Raji (cell line): Measurements from ENCODE around the gene TMEM63A.
A peak's percentile ranks its signal among the peaks of the same experiment; 100 is the strongest.

Experiments
- POLR2A ChIP-seq: IDR thresholded peaks from 2 replicates; pipeline ENCODE4 v1.6.1; 2011; ENCODE audit warnings: low read depth, low read length, control low read depth; ENCODE audit not compliant: insufficient read depth

Gene TMEM63A

GRCh38 chr1:225881959-225882693 is at the start of gene TMEM63A:
Gene TMEM63A (minus strand): TSS chr1:225882380. CDS start chr1:225877580, 4,800 bp downstream.
- peak; percentile 67 for TF ChIP-seq POLR2A

DNA sequence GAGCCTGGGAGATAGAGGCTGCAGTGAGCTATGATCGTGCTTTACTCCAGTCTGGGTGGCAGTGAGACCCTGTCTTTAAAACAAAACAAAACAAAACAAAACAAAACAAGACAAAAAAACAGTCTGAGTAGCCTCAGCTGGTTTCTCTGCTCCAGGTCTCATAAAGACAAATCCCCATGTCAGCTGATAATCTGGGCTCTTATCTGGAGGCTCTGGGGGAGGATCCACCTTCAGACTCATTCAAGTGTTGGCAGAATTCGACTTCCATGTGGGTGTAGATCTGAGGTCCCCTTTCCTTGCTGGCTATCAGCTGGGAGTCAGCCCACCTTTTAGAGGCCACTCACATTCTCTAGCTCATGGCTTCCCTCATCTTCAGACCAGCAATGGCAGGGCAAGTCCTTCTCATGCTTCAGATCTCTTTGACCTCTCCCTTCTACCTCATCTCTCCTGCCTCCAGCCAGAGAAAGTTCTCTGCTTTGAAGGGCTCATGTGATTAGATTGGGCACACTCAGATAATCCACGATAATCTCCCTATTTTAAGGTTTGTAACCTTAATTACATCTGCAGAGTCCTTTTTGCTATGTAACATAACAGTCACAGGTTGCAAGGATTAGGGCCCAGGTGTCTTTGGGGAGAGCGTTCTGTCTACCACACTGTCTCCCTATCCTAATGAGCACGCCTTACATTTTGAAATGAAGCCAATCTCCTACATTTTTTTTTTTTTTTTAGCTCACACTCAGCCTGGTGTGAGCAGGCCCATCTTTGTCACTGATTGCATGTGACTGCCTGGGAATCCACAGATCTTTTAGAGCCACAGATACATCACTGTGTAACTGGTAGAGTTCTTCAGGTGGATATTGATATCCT is 49.3 kb upstream of the TMEM63A start:
- no peak for TF ChIP-seq POLR2A

- no peak for TF ChIP-seq POLR2A
Measured at GRCh38 chr1:225930566-225930965, 48.4 kb upstream of the TMEM63A start.

DNA sequence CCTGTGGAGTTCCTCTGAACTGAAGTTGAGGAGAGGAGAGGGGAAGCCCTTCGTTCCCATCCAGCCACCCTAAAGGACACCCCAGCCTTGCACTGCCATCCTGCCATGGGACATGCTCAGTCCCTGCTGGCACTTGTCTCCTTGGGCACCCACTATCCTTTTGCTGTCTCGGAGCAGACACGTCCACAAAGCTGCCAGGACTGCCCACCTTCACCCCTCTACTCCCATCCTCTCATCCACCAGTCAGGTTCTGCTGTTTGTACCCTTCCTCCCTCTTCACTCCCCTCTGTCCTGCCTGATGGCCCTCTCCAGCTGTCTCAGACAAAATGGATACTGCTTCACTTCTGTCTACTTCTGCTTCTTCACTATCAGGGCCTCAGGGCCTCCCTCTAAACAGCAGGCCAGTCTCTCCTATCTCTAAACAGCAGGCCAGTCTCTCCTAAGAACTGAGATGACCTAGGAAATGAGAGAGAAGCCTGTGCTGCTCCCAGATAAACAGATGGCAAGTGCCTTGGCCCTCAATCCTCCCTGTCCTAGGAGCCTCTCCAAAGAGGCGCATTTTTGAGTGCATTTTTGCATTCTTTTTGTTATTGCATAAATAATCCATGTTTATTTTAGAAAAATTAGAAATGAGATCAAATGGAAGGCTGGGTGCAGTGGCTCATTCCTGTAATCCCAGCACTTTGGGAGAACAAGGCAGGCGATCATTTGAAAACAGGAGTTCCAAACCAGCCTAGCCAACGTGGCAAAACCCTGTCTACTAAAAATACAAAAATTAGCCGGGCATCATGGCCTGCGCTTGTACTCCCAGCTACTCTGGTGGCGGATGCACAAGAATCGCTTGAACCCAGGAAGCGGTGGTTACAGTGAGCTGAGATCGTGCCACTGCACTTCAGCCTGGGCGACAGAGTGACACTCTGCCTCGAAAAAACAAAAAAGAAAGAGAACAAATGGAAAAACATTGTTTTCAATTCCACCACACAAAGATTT is 46.3 kb upstream of the TMEM63A start:
- TF ChIP-seq POLR2A, result no peak

- no peak for TF ChIP-seq POLR2A
Measured at GRCh38 chr1:225926551-225927113, 44.5 kb upstream of the TMEM63A start.

DNA sequence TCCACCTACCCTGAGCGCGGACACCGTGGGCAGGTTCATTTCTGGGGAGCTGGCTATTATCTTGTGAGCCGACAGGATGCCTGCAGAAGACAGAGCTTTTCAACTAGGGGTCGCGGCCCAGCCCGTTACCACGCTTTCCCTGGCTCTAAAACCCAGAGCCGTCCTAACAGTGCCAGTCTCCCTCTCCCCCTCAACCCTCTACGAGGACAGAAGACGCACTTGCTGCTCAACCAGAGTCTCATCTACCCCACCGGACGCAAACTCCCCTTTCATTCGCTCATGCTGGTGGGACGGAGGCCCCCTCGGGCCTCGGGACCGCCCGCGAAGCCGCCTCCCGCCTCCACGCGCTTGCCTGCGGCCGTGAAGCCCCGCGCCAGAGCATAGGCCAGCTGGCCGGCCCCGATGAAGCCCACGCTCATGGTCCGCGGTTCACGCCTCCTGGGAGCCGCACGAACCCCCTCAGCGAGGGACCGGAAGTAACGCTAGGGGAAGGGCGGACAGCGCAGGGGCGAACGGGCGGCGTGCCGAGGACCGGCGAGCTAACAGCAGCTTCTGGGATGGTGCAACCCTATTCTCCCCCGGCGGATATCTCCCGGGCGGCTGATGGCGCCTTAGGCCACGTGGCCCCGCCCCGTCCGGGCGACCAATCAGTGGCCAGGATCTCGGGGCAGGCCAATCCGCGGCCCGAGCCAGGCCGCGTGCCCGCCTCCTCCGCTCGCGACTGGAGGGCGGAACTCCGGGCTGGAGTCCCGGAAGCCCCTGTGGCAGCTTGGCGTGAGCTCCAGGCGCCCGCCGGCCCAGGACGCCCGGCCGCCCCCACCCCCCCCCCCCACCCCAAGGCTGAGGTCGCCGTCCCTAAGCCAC is 41.7 kb upstream of the TMEM63A start, which contains the start of gene PYCR2:
TSS of gene PYCR2 (minus strand) at position 559 of the 864 bp plus-strand sequence. CDS start at position 419, 140 bp downstream.
- peak; percentile 98 for TF ChIP-seq POLR2A

DNA sequence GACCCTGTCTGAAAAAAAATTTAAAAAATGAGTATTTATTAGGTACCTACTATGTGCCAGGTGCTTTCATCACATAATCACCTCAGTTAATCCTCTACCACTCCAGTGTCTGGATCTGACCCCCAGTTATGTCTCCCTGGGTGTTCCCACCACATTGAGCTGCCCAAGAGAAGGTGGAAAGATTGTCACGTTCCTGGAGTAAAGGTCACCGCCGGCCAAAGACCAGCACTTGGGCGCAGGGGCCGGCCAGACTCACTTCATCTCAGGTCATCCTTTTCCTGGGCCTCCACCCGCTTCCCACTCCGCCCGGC is 41.2 kb upstream of the TMEM63A start:
- TF ChIP-seq POLR2A, result no peak

GRCh38 chr1:225921734-225922709 is 39.8 kb upstream of the TMEM63A start:
- peak; percentile 22; the same call in 1 of the 2 replicates for TF ChIP-seq POLR2A

GRCh38 chr1:225919906-225920305 is 37.7 kb upstream of the TMEM63A start:
- TF ChIP-seq POLR2A, result no peak

GRCh38 chr1:225918280-225918679 is 36.1 kb upstream of the TMEM63A start:
- TF ChIP-seq POLR2A, result no peak

- no peak for TF ChIP-seq POLR2A
Measured at GRCh38 chr1:225917536-225917935, 35.4 kb upstream of the TMEM63A start.

DNA sequence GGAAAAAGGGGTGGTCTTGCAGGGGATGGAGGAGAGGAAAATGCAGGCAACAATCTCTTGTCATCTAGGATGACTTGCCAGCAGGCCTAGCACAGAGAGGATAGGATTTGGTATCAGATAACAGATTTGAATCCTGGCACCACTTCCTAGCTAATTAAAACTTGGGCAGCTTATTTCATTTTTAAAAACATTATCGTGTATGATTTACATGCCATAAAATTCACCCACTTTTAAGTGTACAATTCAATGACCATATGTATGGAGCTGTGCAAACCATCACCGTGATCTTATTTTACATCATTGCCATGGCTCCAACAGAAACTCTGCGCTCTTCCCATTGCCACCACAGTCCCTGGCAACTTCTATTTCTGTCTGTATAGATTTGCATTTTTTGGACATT is 34.9 kb upstream of the TMEM63A start:
- TF ChIP-seq POLR2A, result no peak

DNA sequence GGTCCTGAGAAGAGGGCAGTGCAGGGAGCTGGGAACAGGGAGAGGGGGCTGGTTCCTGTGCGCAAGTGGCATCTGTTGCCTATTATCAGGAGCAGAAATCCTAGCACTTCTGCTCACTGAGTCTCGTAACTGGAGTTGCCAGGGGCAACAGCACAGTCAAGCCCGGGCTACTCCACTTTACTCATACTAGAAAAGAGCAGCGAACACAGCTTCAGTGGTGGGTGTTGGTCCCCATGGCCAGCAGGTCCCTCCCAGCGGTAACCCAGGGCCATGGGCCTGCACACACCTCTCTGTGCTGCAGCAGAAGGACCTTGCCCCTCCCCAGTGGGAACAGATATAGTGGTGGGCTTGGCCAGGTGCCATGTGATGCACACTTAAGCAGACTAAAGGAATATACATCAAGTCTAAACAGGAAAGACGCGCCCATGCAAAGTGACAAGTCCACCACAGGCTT is 33.4 kb upstream of the TMEM63A start:
- TF ChIP-seq POLR2A, result no peak

DNA sequence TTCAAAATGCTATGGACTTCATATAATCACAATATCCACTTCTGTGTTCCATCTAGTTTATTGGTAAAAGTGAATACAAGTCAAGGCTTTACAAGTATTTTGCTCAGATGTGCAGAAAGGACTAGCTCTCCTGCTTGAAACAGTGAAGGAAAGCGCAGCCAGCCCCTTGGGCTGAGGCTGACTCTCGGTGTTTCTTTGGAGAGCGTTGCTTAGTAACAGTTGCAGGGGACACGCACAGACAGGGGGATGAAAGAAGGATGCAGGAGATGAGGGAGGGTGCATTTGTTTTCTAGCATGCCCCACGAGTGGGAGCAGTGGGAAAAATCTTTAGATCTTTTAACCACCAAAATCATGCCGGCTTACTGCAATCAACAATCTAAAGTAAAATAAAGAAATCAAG is 32.8 kb upstream of the TMEM63A start:
- TF ChIP-seq POLR2A, result no peak
